HEK293T (cell line): Measurements from ENCODE around the gene PLB1.

ENCODE experiments used
- CTCF ChIA-PET: fragments of 350-600 bp; formaldehyde crosslinking; extraction: SDS; loops from one replicate; lab custom pipeline; 2021; ENCODE audit warnings: antibody characterized with exemption, inconsistent platforms; lab: Yijun Ruan, JAX
- POLR2A ChIA-PET: fragments of 350-600 bp; formaldehyde crosslinking; extraction: SDS; loops from one replicate; lab custom pipeline; 2020; ENCODE audit warnings: antibody characterized with exemption, inconsistent platforms; lab: Yijun Ruan, JAX
- DNase-seq: peaks from one replicate; pipeline ENCODE4 v3.0.0; 2012; ENCODE audit warnings: mixed read lengths; ENCODE audit errors: extremely low spot score
- ARNT ChIP-seq: fragments of 450-650 bp; IDR thresholded peaks from 2 replicates; pipeline ENCODE4 v1.6.1; 2017; ENCODE audit warnings: mild to moderate bottlenecking
- BHLHE40 ChIP-seq: fragments of 450-650 bp; IDR thresholded peaks from 2 replicates; pipeline ENCODE4 v1.6.1; 2016; ENCODE audit warnings: mild to moderate bottlenecking, moderate library complexity, borderline replicate concordance
- CTBP1 ChIP-seq: fragments of 450-650 bp; IDR thresholded peaks from 2 replicates; pipeline ENCODE4 v1.6.1; 2016; ENCODE audit warnings: borderline replicate concordance
- ELF4 ChIP-seq: fragments of 450-650 bp; IDR thresholded peaks from 2 replicates; pipeline ENCODE4 v1.6.1; 2017; ENCODE audit warnings: antibody characterized with exemption
- FOXA1 ChIP-seq: fragments of 450-650 bp; IDR thresholded peaks from 2 replicates; pipeline ENCODE4 v1.6.1; 2016; ENCODE audit warnings: mild to moderate bottlenecking
- FOXK2 ChIP-seq: fragments of 450-650 bp; IDR thresholded peaks from 2 replicates; pipeline ENCODE4 v1.6.1; 2016; ENCODE audit warnings: mild to moderate bottlenecking
- FOXM1 ChIP-seq: fragments of 450-650 bp; IDR thresholded peaks from 2 replicates; pipeline ENCODE4 v1.6.1; 2017; ENCODE audit warnings: mild to moderate bottlenecking, borderline replicate concordance
- HDGF ChIP-seq: fragments of 450-650 bp; IDR thresholded peaks from 2 replicates; pipeline ENCODE4 v1.6.1; 2017; ENCODE audit warnings: antibody characterized with exemption, borderline replicate concordance
- L3MBTL2 ChIP-seq: fragments of 450-650 bp; conservative IDR thresholded peaks from 2 replicates; pipeline ENCODE4 v1.6.1; 2016; ENCODE audit warnings: mild to moderate bottlenecking
- LEF1 ChIP-seq: fragments of 450-650 bp; IDR thresholded peaks from 2 replicates; pipeline ENCODE4 v1.6.1; 2017; ENCODE audit warnings: mild to moderate bottlenecking, borderline replicate concordance
- NFRKB ChIP-seq: fragments of 450-650 bp; IDR thresholded peaks from 2 replicates; pipeline ENCODE4 v1.6.1; 2016; ENCODE audit warnings: mild to moderate bottlenecking, moderate library complexity
- PKNOX1 ChIP-seq: fragments of 450-650 bp; IDR thresholded peaks from 2 replicates; pipeline ENCODE4 v1.6.1; 2016
- SP1 ChIP-seq: fragments of 450-650 bp; IDR thresholded peaks from 2 replicates; pipeline ENCODE4 v1.6.1; 2017
- SUZ12 ChIP-seq: fragments of 450-650 bp; IDR thresholded peaks from 2 replicates; pipeline ENCODE4 v1.6.1; 2016; ENCODE audit warnings: mild to moderate bottlenecking
- TARDBP ChIP-seq: fragments of 450-650 bp; IDR thresholded peaks from 2 replicates; pipeline ENCODE4 v1.6.1; 2016
- ZNF384 ChIP-seq: fragments of 450-650 bp; IDR thresholded peaks from 2 replicates; pipeline ENCODE4 v1.6.1; 2016

PLB1 gene

GRCh38 chr2:28487258-28487657 is 8.6 kb upstream of the PLB1 start:
- no peak for TF ChIP-seq HDGF
- no peak for TF ChIP-seq SUZ12
- TF ChIP-seq NFRKB: no peak
- no peak for TF ChIP-seq BHLHE40
- TF ChIP-seq ARNT: no peak
- TF ChIP-seq TARDBP: no peak
- TF ChIP-seq L3MBTL2: no peak
- no peak for TF ChIP-seq FOXK2
- TF ChIP-seq ZNF384: no peak
- no peak for TF ChIP-seq CTBP1
- no peak for TF ChIP-seq ELF4
- TF ChIP-seq PKNOX1: no peak
- no peak for TF ChIP-seq FOXM1
- TF ChIP-seq FOXA1: no peak
- no peak for TF ChIP-seq LEF1
- no peak for TF ChIP-seq SP1
- no peak for DNase-seq
- ChIA-PET POLR2A (no interaction called here), CTCF (no interaction called here)

GRCh38 chr2:28488083-28488830 is 7.6 kb upstream of the PLB1 start:
- ChIA-PET POLR2A (no interaction called here), CTCF (interaction anchor here (1.2 kb wide), 1 partner anchor 36 kb away, joined by 3 read pairs; no protein-coding TSS in a partner anchor)
- no peak for DNase-seq
- TF ChIP-seq TARDBP (no peak), LEF1 (no peak), HDGF (no peak)

GRCh38 chr2:28488858-28489575 is 6.8 kb upstream of the PLB1 start:
- no peak for TF ChIP-seq ZNF384
- TF ChIP-seq FOXM1: no peak
- no peak for TF ChIP-seq SUZ12
- no peak for TF ChIP-seq TARDBP
- TF ChIP-seq PKNOX1: no peak
- no peak for TF ChIP-seq ARNT
- TF ChIP-seq HDGF: no peak
- CTCF ChIA-PET: interaction anchor here (1.2 kb wide), 1 partner anchor 37 kb away, joined by 3 read pairs; no protein-coding TSS in a partner anchor
- no peak for DNase-seq

GRCh38 chr2:28490558-28490957 is 5.3 kb upstream of the PLB1 start:
- ChIA-PET CTCF (no interaction called here), POLR2A (no interaction called here)
- DNase-seq: no peak
- TF ChIP-seq PKNOX1: no peak
- no peak for TF ChIP-seq ELF4
- TF ChIP-seq L3MBTL2: no peak
- TF ChIP-seq SP1: no peak
- TF ChIP-seq CTBP1: no peak

More at GRCh38 chr2:28488858-28489575, 6.8 kb upstream of the PLB1 start:
- POLR2A ChIA-PET: no interaction called here

GRCh38 chr2:28492282-28492681 is 3.6 kb upstream of the PLB1 start:
- no peak for TF ChIP-seq SP1
- no peak for TF ChIP-seq PKNOX1
- TF ChIP-seq BHLHE40: no peak
- no peak for TF ChIP-seq SUZ12
- TF ChIP-seq FOXK2: no peak
- no peak for TF ChIP-seq ZNF384
- no peak for TF ChIP-seq L3MBTL2
- no peak for TF ChIP-seq HDGF
- TF ChIP-seq LEF1: no peak
- no peak for TF ChIP-seq CTBP1
- no peak for TF ChIP-seq TARDBP
- TF ChIP-seq ELF4: no peak
- TF ChIP-seq NFRKB: no peak
- TF ChIP-seq ARNT: no peak
- TF ChIP-seq FOXA1: no peak
- TF ChIP-seq FOXM1: no peak
- ChIA-PET CTCF (interaction anchor here (0.6 to 0.7 kb wide), 2 partner anchors 529 to 758 kb away, joined by 5 read pairs; no protein-coding TSS in a partner anchor), POLR2A (no interaction called here)
- no peak for DNase-seq

GRCh38 chr2:28493636-28494035 is 2.2 kb upstream of the PLB1 start:
- TF ChIP-seq FOXK2: no peak
- TF ChIP-seq PKNOX1: no peak
- no peak for TF ChIP-seq SUZ12
- ChIA-PET CTCF (no interaction called here), POLR2A (no interaction called here)
- DNase-seq: no peak
